ENCODE data around the gene FAM161B.

DNA sequence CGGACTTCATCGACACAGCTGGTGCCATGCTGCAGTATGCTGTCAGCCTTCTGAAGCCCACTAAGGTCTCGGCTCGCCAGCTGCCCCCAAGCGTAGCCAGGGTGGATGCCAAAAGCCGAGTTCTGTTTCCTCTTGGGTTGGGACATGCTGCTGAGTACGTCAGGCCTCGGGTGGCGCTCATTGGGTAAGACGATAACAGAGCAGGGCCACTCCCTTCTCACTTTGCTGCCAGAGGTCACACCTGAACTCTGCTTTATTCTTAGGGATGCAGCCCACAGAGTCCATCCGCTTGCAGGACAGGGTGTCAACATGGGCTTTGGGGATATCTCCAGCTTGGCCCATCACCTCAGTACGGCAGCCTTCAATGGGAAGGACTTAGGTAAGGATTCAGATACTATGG is 11.3 kb upstream of the FAM161B start:
- TF ChIP-seq, protein P1, sequence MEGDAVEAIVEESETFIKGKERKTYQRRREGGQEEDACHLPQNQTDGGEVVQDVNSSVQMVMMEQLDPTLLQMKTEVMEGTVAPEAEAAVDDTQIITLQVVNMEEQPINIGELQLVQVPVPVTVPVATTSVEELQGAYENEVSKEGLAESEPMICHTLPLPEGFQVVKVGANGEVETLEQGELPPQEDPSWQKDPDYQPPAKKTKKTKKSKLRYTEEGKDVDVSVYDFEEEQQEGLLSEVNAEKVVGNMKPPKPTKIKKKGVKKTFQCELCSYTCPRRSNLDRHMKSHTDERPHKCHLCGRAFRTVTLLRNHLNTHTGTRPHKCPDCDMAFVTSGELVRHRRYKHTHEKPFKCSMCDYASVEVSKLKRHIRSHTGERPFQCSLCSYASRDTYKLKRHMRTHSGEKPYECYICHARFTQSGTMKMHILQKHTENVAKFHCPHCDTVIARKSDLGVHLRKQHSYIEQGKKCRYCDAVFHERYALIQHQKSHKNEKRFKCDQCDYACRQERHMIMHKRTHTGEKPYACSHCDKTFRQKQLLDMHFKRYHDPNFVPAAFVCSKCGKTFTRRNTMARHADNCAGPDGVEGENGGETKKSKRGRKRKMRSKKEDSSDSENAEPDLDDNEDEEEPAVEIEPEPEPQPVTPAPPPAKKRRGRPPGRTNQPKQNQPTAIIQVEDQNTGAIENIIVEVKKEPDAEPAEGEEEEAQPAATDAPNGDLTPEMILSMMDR (conservative IDR thresholded peaks at IDR 0.05; ENCODE audit: low read depth, low read length), result no peak
- TF ChIP-seq EZH2 (IDR thresholded peaks at IDR 0.05; ENCODE audit: low read length, unreplicated experiment) (no peak), EZH2phosphoT487 (IDR thresholded peaks at IDR 0.05; ENCODE audit: borderline replicate concordance, low read length) (no peak)
